Measurements from ENCODE around the gene VAV2.

Gene VAV2

GRCh38 chr9:133999851-134000265 is 7.7 kb upstream of the VAV2 start:
- H3K27ac ChIP-seq, result no peak overlapping the region
- TF ChIP-seq CTCF (conservative IDR thresholded peaks at IDR 0.05), result no peak
- TF ChIP-seq ZFX (IDR thresholded peaks at IDR 0.05), result no peak

- TF ChIP-seq CTCF (conservative IDR thresholded peaks at IDR 0.05) (no peak), ZFX (IDR thresholded peaks at IDR 0.05) (no peak)
- no peak overlapping the region for H3K27ac ChIP-seq
Observed at GRCh38 chr9:133998915-133999595, 6.9 kb upstream of the VAV2 start.

GRCh38 chr9:133997584-133997983 is 5.5 kb upstream of the VAV2 start:
- no peak overlapping the region for H3K27ac ChIP-seq
- TF ChIP-seq CTCF (conservative IDR thresholded peaks at IDR 0.05) (no peak), ZFX (IDR thresholded peaks at IDR 0.05) (no peak)

DNA sequence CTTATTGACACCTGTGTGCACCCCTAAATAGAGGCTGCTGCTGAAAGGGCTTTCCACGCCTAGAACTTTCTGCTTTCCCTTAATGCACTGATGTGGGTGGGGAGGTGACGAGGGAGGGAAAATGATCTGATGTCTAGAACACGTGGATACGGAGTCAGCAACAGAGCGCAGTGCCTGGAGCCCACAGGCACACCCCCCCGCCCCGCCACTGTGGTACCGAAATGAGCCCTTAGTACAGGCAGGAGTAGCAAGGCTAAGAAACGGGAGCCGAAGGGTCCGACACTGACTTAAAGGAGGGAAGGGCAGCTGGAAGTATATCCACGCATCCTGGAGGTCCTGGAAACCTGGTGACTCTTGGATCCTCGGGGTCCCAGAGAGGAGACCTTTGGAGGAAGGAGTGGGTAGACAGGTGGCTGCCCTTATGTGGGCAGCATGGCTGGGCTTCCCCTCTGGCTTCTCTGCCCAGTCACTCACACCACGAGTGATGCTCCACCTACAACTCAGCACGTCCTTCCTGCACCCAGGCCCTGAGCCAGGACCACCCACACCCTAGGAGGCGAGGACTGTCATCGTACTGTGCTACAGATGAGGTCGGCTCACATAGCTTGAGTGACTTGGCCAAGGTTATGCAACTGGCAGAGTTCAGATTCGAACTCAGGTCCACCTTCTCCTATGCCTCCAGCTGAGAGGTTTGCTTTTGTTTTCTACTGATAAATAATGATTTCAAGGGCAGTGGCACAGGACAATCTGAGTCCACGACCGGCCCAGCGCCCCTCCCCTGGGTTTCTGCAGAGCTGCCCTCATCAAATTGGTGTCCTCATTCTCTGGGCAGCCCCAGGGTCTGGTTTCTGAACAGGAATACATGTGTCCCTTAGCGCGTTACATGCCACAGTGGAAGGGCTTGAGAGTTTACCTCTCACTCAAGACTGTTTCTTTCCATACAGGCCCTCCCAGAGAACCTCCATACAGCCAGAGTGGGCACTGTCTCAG is 4.7 kb upstream of the VAV2 start:
- no peak overlapping the region for H3K27ac ChIP-seq
- TF ChIP-seq ZFX (IDR thresholded peaks at IDR 0.05) (no peak), CTCF (conservative IDR thresholded peaks at IDR 0.05) (no peak)

GRCh38 chr9:133995012-133995896 is 3.1 kb upstream of the VAV2 start:
- TF ChIP-seq ZFX (IDR thresholded peaks at IDR 0.05) (no peak), CTCF (conservative IDR thresholded peaks at IDR 0.05) (peak; percentile 16; the same call in 1 of the 2 replicates)
- no peak overlapping the region for H3K27ac ChIP-seq

GRCh38 chr9:133994353-133995011 is 2.4 kb upstream of the VAV2 start:
- H3K27ac ChIP-seq, result no peak overlapping the region
- TF ChIP-seq CTCF (conservative IDR thresholded peaks at IDR 0.05) (peak; percentile 99), ZFX (IDR thresholded peaks at IDR 0.05) (no peak)

Measured in C4-2B (cell line).